ENCODE results near the gene GADD45GIP1. TPM values are rescaled to one million over a fixed set of nuclear protein-coding genes. Genes with fewer than 3 reads are reported as not detected.

GADD45GIP1 gene
- total and polyA plus RNA-seq, 12 donors = 16.5 to 213 (median 49.5) TPM

DNA sequence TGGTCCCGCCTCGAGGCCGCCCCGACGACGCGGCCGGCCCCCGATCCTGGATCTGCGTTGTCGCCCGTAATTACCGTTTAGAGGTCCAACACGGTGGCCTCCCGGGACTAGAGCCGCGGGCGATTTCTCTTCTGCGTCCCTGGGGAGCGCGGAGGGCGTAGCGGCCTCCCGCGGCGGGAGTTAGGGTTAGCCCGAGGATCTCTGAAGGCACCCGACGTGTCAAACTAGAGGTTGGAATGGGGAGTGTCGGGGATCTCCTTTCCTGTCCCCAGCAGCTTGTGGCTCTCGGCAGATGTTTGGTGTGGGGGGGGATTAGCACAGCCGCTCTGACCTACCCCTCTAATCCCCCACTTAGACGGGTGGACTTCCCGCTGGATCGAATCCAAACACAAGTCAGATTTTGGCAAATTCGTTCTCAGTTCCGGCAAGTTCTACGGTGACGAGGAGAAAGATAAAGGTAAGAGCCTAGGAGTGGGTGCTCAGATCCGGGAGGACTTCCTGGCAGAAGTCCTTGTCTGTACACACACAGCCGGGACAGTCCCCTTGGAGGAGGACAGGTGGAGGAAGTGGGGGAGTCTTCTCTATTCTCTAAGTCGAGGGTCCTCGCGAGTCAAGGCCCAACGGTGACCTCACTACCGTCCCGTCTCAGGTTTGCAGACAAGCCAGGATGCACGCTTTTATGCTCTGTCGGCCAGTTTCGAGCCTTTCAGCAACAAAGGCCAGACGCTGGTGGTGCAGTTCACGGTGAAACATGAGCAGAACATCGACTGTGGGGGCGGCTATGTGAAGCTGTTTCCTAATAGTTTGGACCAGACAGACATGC, 18.0 kb downstream of the GADD45GIP1 start:
- no peaks in the 10 kb centered on the region for H3K9me3 ChIP-seq (replicated peaks in 1 of 3)
- peak overlapping the region; percentile 67 to 94 (median 91) for H3K27ac ChIP-seq
- 0 to 1% (median 1%) methylated on average over 19 to 54 of the region's 54 CpGs for WGBS, 4 donors
- H3K4me1 ChIP-seq (replicated peaks in 1 of 2) = peaks cover 6 to 36% of the 10 kb centered on the region in 2 donors
- TF ChIP-seq, protein P1, sequence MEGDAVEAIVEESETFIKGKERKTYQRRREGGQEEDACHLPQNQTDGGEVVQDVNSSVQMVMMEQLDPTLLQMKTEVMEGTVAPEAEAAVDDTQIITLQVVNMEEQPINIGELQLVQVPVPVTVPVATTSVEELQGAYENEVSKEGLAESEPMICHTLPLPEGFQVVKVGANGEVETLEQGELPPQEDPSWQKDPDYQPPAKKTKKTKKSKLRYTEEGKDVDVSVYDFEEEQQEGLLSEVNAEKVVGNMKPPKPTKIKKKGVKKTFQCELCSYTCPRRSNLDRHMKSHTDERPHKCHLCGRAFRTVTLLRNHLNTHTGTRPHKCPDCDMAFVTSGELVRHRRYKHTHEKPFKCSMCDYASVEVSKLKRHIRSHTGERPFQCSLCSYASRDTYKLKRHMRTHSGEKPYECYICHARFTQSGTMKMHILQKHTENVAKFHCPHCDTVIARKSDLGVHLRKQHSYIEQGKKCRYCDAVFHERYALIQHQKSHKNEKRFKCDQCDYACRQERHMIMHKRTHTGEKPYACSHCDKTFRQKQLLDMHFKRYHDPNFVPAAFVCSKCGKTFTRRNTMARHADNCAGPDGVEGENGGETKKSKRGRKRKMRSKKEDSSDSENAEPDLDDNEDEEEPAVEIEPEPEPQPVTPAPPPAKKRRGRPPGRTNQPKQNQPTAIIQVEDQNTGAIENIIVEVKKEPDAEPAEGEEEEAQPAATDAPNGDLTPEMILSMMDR (IDR thresholded peaks at IDR 0.05) = peak in 3 of 6 experiments; percentile 25 to 59 (median 28)
- peak in 1 of 2 donors; percentile 17 for TF ChIP-seq POLR2A (IDR thresholded peaks at IDR 0.05)
- peak in 4 of 7 donors; percentile 53 to 60 (median 56) for DNase-seq
- peaks cover 0 to 46% of the 10 kb centered on the region in 2 donors for H3K36me3 ChIP-seq (replicated peaks in 1 of 2)
- H3K27me3 ChIP-seq = no peaks in the 10 kb centered on the region
- peak overlapping the region; percentile 74 to 100 (median 98) for H3K4me3 ChIP-seq
- intact Hi-C loops (cut with DNase I) = no loop called here

DNA sequence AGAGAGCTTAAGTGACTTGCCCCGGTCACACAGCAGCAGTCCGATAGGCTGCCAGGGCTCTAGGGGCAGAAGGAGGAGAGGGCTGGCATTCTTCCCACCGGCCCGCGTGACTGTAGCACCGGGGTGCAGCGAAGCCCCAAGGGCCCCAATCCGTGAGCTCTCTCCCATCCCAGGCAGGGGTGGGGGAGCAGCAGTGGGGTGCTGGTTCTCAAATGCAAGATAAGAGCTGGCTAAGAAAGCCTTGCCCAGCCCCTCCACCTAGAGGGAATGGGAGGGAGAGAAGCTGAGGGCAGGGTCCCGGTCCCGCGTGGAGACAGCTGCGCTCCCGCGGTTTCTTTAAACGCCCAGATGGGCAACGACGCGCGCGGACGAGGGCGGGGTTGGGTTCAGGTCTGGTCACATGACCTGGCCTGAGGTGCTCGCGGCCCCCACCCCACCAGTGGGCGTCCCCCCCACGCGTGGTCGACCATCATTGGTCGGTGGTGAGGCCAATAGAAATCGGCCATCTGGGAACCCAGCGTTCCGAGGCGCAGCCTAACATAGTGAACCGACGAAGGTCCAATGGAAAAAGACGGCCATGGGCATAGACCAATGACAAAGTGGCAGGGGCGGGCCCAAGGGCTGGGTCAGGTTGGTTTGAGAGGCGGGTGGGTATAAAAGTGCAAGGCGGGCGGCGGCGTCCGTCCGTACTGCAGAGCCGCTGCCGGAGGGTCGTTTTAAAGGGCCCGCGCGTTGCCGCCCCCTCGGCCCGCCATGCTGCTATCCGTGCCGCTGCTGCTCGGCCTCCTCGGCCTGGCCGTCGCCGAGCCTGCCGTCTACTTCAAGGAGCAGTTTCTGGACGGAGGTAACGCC, 18.9 kb downstream of the GADD45GIP1 start, which contains the start of gene CALR:
CALR (plus strand) TSS at position 683 of the 852 bp plus-strand sequence; CDS start at position 754, 71 bp downstream.
- 0 to 2% (median 0%) methylated on average over 16 to 63 of the region's 63 CpGs for WGBS, 4 donors
- H3K9me3 ChIP-seq (replicated peaks in 1 of 3) = no peaks in the 10 kb centered on the region
- peak; percentile 100 for TF ChIP-seq POLR2A (IDR thresholded peaks at IDR 0.05)
- TF ChIP-seq, protein P1 (IDR thresholded peaks at IDR 0.05) = peak in 2 of 6 experiments; percentile 22 to 29
- peak within 1 kb of the TSS; percentile 67 to 94 (median 91) for H3K27ac ChIP-seq
- intact Hi-C loops (cut with DNase I) = no loop called here
- H3K4me1 ChIP-seq (replicated peaks in 1 of 2) = peaks cover 8 to 32% of the 10 kb centered on the region in 2 donors
- H3K4me3 ChIP-seq = peak within 1 kb of the TSS; percentile 74 to 100 (median 98)
- peak; percentile 99 to 100 (median 100) for DNase-seq
- no peaks in the 10 kb centered on the region for H3K27me3 ChIP-seq
- peaks cover 0 to 38% of the 10 kb centered on the region in 2 donors for H3K36me3 ChIP-seq (replicated peaks in 1 of 2)

DNA sequence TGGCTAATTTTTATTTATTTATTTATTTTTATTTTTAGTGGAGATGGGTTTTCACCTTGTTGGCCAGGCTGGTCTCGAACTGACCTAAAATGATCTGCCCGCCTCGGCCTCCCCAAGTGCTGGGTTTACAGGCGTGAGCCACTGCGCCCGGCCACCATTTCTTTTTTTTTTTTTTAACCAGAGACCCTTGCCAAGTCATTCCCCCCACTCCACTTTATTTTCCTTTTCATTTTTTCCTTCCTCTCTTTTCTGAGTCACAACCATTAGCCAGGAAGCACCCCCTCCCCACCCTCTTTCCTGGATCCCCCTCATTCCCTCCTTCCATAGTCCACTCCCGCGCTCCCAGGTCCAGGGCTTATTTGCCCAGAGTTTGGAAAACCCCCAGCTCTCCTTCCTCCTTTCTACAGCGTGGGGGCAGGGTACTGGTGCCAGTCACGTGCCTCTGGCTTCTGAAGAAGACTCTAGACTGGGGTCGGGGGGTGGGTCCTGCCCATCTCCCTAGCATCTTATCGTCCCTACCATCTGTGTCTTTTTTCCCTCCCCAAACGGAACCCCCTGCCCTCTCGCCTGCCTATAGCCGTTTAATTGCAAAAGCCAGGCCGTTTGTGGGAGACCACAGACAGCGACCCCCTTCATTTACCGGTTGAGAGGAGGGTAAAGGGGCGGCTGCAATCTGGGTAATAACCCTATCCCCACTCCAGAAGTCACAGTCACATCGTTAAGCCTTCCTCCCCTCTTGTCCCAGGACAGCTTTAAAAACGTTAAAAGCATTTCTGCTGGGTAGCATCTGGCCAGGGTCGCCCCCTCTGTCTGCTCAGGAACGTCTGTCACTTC, 19.7 kb downstream of the GADD45GIP1 start:
- intact Hi-C loops (cut with DNase I) = no loop called here
- Histone ChIP-seq H3K4me1 (replicated peaks in 1 of 2) (peaks cover 14 to 39% of the 10 kb centered on the region in 2 donors), H3K9me3 (replicated peaks in 1 of 3) (no peaks in the 10 kb centered on the region), H3K36me3 (replicated peaks in 1 of 2) (peaks cover 0 to 30% of the 10 kb centered on the region in 2 donors), H3K27ac (peak overlapping the region in 2 of 5 donors; percentile 64 to 66), H3K4me3 (peak overlapping the region in 3 of 4 donors; percentile 14 to 97 (median 21)), H3K27me3 (no peaks in the 10 kb centered on the region)
- DNase-seq = peak in 3 of 7 donors; percentile 44 to 57 (median 47)
- 23 to 30% (median 26%) methylated on average over 17 to 23 of the region's 23 CpGs for WGBS, 4 donors
- TF ChIP-seq POLR2A (IDR thresholded peaks at IDR 0.05) = no peak
- TF ChIP-seq, protein P1 (IDR thresholded peaks at IDR 0.05) = no peak
